NK-92 treated with Interleukin-12 subunit alpha and Interleukin-12 subunit beta, amount 100 ng/mL, for 24 hours (cell line): ENCODE measurements around the gene P4HA2.

ENCODE experiments used
- DNase-seq: peaks from one replicate; lab custom pipeline; 2025; lab: John Stamatoyannopoulos, UW

P4HA2 gene

DNA sequence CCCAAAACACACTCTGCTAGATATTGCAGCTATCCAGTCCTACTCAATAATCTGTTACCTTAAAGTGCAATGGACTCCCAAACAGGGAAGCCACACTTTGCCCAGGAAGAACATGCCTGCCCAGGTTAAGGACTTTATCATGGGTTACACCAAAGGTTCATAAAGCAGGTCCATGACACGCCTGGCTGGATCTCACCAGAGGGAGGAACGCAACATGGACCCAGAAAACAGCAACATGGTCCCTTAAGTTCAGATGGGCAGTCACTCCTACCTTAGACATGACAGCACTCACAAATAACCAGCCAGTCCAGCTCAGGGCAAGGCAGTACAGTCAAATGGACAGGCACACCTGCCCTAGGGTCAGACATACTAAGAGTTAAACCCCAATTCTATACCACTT, 3.8 kb downstream of the P4HA2 start:
- no peak for DNase-seq

DNA sequence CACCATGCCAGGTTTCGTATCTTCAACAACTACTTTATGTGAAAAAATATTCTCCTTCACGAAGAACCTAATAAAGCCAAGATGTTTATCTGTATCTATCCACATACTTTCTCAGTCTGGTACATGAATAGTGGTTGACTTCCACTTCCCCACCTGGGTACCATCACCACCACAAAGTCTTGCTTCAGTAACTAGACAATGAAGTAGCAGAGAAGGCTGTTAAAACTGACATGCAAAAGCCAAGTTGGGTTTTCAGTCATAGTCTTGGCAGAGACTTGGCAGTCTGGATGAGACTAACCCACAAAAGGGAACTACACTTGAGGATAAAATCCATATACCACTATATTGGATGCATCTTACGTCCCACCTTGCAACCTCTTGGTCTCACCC, 5.0 kb downstream of the P4HA2 start:
- DNase-seq: no peak

DNA sequence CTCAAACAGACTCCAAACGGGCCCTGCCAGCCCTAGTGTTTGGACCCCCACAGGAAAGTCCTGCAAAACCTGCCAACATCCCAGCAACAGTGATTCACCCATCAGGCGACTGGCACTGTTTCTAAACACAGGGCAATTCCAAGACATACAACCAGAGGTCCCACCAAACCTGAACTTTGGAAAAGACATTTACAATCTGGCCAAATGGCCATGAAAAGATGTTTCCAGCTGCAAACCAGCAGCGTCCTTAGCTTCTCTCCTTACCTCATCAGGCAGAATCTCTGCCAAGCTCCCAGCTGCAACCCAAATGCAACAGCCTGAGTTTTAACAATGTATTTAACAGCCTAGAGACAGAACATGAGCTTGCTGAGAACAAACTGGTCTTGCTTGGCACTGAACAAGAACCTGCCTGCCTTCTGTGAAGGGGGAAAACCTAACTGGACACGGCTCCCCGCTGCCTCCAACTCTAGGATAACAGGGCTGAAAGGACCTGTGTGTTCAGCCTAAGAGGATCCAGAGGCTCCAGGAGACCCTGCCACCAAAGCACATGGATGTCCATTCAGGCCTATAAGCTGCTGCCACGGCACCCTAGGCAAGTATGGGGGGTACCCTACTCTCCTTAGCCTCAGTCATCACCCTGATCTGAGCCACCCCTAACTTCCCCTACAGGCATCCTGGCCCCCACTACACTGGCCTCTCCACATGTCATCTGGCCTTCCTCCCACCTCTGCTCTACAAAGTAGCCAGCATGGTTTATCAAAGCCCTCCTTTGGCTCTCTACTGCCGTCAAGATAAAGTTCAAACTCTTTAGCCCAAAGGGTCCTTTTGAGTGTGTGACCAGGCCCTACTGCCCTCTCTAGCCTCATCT, 5.6 kb downstream of the P4HA2 start:
- DNase-seq: no peak

DNA sequence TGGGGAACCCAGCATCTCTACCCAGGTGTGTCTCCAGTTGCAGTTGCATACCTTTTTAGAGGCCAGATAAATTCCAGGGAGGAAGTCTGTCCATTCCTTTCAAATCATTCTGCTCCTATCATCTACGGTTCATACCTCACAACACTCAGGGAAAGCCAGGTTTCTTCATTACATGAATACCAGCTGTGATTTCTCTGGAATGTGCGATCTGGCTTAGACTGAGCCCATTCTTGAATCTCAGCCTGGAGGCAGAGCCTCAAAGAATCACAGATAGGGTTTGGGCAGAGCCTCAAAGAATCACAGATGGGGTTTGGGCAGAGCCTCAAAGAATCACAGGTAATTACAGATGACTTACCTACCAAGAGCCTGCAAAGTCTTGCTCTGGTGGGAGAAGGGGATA, 7.2 kb downstream of the P4HA2 start:
- no peak for DNase-seq

DNA sequence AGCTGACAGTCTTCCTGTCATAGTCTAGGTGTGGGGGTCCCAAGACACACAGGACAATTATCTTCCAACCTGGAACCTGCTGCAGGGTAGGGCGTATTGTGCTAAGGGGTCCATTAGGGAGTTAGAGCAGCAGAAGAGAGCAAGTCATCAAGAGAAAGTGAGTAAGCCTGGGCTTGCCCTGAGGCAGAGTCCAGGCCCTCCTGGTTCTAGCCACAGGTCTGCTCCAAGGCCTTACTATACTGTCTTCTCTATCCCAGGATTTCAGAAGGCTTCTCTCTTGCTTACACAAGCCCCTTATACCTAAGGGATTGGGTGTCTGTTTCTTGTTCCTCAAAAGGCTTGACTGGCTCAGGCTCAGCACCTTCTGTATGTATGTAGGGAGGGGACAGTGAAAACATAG, 7.7 kb downstream of the P4HA2 start:
- no peak for DNase-seq

DNA sequence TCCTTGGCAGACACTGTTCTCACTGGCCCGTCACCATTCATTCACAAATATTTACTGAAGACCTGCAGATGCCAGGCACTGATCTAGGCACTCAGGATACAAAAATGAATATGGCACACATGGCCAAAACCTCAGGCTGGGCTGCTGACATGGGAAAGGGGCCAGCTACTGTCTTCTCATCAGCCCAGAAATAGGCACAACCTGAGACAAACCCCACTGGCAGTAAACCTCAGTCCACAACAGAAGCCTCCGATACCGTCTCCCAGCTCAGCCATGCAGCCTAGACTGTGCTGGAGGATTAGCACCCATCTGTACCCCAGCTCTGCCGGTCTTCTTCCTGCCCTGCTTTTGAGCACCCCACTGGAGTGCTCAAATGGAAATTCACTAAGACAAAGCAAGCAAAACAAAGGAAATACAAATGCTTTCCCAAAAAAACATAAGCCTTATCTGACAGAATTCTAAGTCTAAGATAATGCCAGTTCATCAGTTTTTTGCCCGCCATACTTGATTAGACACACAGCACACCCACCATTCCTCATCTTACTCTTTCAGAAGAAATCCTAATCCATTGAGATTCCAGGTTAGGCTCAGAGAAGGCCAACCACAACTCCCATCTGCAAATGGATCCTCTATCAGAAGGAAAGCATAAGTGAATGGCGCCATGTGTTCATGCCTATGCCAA, 8.2 kb downstream of the P4HA2 start:
- DNase-seq: no peak

DNA sequence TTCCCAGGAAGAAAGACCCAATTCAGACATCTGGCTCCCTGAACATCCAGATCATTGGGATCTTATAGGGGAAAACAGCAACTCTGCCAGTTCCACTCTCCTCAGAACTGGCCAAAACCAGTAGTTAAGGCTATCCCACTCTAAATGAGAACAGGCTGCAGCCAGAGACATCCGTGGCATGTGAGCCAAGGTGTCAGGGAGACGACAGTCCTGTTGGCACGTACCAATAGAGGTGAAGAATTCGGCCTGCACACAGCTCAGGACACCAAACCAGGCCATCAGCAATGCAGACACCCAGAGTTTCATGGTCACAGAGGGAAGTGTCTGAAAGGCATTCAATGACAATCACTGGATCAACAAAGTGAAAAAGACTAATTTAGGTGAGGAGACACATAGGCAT, 9.3 kb downstream of the P4HA2 start:
- no peak for DNase-seq

DNA sequence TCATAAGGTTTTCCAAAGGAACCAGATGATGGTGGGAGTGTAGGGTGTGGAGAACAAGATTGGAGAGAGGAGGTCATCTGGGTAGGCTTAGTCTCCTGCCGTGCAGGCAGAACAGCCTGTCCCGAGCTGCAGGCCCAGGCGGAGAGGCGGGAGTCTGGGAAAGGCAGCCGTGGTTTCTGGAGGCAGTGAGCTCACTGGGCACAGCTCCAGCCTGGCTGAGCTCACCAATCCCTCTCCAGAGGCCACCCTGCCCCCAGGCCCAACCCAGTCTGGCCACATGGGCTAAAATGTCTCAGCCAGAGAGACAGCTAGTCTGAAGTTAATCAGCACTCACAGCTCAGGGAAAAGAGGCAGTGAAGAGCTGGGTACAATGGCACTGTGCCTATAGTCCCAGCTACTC, 12.3 kb downstream of the P4HA2 start:
- no peak for DNase-seq

DNA sequence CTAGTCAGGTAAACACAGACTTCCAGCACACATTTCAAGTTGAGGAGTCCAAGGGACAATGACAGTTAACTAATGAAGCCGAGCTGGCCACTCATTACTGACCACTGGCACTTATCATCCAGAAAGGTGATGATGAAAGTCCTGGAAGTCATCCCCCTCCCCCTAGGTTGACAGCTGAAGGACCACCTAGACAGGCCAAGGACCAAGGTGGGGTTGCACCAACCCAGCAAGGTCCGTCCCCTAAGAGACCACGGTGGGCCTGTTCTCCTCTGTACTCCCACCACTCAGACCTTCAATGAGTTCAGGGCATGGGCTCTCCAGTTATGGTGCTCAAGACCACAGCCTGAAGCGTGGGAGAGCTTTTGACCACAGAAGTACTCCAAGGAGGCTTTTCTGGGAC, 13.2 kb downstream of the P4HA2 start:
- no peak for DNase-seq

DNA sequence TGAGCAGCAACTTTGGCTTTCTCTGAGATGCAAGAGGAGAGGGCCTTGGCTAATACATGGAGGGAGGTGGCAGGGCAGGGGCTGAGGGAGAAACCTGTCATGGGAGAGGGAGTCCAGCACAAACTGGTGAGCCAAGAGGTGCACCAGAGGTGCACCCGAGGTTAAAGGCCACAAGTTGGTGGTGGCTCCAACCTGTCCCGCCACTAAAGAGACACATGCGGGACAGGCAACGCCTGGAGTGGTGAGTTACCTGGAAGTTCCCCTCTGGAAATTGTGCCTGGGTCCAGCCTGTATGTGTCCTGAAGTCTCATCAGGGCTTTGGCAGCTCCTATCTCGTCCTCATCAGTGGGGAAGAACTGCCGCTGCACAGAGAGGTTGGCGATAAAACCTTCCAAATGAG, 14.0 kb downstream of the P4HA2 start:
- no peak for DNase-seq

DNA sequence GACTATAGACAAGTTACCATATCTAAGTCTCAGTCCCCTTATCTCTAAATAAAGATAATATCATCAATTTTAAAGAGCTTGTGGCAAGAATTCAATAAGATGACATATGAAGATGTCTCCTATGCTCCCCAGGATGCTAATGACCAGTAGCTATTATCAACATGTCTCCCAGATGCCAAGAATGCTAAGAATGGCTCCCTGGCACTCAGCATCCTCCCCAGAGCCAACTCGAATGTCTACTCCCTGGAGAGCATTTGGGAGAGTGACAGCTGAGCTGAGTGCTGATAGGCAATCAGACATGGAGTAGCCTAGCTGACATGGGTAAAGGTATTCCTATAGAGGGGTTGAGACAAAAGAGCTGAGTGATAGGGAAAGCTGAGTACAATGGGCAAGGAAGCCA, 15.9 kb downstream of the P4HA2 start:
- DNase-seq: no peak

DNA sequence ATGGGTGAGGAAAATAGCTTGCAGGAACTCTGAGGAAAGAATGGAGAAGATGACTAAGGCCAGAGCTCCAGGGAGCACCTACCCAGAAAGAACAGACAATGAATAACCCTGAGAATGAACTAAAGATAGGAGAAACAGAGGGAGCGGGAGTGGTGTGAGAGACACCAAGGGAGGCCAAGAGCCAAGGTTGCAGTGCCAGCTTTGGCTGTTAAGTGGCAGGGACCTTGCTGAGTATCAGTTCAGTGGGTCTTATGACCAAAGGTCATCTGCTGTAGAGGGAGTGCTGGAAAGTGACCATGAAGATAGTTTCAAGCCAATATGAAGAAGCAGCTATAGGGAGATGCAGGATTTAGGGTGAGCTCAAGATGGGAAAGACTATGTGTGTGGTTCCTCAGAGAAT, 16.7 kb downstream of the P4HA2 start:
- no peak for DNase-seq

DNA sequence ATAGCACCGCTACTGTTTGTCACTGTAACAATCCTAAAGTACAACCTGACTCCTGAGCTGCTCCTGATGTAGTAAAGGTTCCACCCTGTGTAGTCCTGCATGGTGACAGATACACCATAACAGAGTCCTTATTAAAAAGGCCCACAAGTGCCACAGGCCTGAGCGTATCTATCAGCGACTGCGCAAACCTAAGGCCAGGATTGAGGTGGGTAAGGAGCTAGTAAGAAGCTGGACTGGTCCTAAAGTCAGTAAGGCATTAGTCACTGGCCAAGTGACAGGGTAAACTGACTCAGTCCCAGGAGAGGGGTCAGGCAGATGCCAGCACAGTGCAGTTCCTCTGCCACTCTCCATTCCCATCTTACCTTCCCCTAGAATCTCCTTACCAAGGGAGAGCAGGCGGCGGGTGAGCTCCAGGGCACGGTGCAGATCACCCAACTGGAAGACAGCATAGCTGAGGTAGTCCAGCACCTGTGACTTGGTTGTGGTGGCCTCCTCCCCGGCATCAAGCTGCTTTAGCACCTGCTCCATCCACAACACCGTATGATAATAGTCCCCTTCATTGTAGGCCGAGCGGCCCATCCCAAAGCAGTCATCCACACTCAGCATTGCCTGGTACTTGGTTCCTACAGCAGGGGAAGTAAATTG, 17.6 kb downstream of the P4HA2 start:
- DNase-seq: no peak

DNA sequence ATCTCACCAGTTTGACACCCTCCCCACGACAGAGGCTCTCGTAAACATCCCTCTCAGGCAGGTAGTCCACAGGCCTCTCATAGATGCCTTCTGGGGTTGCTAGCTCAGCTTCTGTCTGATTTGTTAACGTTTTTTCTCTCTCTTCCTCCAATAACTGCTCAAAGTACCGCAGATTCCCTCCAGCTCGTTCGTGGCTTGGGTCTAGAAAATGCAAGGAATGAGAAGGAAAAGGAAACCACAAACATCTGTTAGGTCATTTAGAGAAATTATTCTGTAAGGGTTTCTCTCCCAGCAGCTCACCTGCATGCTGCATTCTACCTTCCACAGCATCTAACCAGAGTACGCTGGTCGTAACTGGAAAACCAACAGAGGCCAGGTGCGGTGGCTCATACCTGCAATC, 18.5 kb downstream of the P4HA2 start:
- DNase-seq: no peak

DNA sequence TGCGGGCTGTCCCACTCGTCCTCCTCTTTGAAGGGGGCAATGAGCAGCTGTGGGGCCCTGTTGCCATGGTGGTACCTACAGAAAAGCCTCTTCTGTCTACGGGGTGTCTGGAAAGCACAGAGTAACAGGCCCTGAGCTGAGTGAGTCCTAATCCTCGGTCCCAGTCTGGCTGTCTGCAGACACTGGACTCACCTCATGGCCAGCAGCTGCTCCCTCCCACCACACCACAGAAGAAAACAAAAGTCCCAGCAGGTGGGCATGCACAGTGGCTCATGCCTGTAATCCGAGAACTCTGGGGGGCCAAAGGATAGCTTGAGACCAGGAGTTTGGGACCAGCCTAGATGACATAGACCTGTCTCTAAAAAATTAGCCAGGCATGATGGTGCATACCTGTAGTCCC, 19.9 kb downstream of the P4HA2 start:
- no peak for DNase-seq

DNA sequence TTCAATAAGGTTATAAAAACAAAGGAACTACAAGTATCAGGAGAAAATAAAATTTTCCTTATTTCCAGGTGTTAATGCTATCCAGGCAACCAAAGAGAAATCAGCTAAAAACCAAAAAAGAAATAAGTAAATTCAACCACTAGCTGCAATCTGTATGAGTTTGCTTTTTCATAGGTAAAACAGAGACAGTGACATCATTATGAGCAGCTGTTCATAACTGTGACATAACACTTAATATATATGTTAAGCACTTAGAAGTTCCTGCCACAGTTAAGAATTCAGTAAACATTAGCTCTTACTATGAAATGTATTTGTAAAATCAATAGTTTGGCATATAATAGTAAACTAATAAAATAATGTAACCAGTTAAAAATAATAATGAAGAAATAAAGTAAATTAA, 20.9 kb downstream of the P4HA2 start:
- no peak for DNase-seq

DNA sequence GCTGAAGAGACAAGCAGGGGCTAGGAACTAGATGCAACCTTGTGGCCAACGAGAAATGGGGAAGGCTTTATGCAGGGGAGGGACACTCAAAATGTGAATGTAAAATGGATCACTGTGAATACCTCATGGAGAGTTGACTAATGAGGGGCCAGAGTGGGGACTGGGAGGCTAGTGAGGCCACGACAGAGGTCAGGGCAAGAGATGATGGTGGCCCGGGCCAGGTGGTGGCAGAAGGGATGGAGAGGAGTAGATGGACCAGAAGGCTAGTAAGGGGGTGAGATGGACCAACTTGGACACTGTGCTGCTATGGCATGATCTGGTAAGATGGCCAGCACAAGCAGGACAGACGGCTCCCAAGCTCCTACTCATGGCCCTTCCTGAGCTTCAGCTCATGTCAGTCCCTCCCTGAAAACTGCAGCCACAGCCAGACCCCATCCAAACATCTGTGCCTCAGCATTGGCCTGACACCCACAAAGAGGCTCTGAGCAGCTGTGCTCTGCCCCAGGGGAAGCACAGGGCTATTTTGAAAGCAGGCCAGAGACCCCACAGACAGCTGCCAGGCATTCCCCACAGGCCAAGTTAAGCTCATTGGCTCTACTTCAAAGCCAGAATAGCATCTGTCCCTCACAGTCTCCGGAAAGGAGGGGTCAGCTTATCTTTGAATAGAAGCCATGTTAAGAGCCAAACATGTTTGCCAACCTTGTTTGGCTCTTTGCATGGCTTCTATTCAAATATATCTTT, 22.1 kb downstream of the P4HA2 start:
- no peak for DNase-seq

DNA sequence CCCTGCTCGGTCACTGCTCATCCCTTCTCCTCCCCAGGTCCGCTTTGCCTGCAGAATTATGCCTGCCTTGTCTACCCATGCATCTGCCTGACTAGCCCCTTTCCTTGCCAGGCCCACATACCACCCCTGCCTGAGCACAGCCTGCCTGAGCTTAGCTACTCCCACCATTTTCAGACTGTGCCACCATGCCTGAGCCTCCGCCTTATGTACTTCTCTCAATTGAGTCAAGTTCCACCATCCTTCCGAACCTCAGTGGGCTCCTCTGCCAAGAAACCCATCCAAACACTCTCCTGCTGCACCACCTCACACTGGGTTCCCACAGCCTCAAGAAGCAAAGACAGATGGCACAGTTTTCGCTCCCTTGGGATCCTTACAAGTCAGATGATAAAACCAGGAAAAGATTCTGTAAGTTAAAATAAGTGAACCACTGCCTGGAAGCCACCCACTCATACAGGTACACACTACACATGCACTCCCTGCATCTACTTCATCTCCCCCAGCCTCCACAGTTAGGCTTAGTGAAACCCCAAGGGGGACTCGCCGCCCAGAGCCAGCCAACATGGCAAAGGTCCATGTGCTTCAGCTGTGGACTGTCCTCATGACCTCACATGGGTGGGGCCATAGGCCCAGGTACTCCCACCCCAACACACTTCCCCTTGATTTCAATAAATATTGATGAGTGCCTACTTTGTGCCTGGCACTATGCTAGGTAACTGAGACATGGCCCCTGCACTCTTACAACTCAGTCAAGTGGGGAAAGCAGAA, 23.1 kb downstream of the P4HA2 start:
- no peak for DNase-seq

DNA sequence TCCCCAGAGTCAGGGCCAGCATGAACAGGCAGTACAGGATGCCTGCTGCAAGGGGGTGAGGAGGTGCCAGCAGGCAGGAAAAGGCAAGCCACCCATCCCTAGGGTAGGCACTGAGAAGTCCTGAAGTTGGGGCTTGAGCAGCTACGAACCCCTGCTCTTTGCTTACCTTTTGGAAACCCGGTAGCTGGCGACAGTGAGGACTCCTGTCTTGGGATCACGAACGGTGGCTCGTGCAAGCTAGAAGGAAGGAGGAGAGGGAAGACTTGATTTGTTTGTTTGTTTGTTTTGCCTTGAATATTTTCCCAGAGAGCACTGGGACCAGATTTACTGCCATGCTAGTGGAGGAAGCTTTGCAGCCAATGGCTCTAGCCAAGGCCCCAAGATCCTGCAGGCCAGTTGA, 23.7 kb downstream of the P4HA2 start:
- DNase-seq: no peak

DNA sequence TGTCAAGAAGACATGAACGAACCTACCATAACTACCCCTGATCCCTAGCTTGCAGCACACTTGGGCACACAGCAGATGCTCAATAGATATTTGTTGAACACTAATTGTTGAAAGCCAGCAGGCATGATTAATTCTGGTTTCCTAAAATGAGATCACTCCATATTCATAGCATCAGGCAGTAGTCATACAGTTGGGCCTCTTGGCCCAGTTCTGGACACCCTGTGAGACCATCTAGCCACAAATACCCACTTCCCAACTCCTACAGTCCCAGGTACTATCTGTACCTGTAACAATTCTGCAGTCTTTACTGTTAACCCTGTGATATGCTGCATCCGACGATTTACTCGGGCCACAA, 24.2 kb downstream of the P4HA2 start:
- DNase-seq: no peak

DNA sequence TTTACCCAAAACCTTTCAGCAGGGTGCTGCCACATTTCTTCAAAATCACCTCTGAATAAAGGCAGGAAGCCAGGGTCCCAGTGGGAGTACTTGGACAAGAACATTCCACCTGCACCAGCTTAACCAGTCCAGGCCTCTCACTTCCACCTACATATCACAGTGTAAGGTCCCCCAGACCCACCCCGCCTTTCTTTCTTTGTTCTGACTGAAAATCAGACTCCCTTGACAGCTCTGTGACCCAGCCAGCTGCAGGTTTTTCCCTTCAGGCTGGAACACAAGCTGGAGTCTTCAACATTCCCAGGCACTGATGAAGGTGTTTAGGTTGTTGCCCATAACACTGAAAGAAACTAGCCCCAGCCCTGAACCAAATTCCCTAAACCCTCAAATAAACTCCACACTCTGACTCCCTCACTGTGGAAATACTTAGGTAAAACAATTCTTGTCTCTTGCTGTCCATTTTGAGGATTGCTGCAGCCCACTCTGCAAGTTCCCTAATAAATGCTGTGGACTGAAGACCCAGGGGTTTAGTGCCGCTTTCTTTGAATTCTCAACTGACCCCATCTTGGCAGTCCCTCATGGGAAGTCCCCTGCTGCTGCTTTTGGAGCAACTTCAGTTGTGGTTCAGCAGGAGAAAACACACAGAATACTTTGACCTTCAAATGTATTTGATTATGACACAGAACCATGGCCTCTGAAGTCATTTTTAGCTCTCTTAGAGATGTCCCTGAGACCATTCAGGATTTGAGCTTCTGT, 24.8 kb downstream of the P4HA2 start:
- DNase-seq: no peak
